Suprapubic skin (tissue), 4 donors: ENCODE results near the gene SPDYE3.
"Not testable (repeated sequence)": the region's sequence is repeated elsewhere in the genome, so short reads cannot be mapped to it uniquely, and the experiment has no call there.

Experiments
- CTCF ChIP-seq, 2 donors: fragments of 200-600 bp in 1 of 2; fragments of 450-650 bp in 1 of 2; sonication (generic) in 1 of 2; IDR thresholded peaks; one replicate each; pipeline ENCODE4 v1.5.1; 2016 to 2019; ENCODE audit warnings: antibody characterized with exemption in 2 of 2, mild to moderate bottlenecking in 1 of 2, moderate library complexity in 1 of 2
- POLR2A ChIP-seq, 2 donors: fragments of 450-650 bp; IDR thresholded peaks; one replicate each; pipeline ENCODE4 v1.6.1; 2017; ENCODE audit warnings: antibody characterized with exemption in 2 of 2, mild to moderate bottlenecking in 2 of 2, moderate library complexity in 2 of 2
- POLR2AphosphoS5 ChIP-seq, 3 donors: sonication (generic); formaldehyde crosslinking; IDR thresholded peaks; one replicate each; pipeline ENCODE4 v1.6.1; 2017; ENCODE audit warnings: antibody characterized with exemption in 3 of 3

- not testable (repeated sequence) for TF ChIP-seq CTCF, POLR2AphosphoS5, POLR2A (IDR thresholded peaks at IDR 0.05)
Measured at GRCh38 chr7:100282069-100282608, 25.4 kb upstream of the SPDYE3 start.
